Adrenal gland (tissue), 12 donors: Measurements from ENCODE around the gene ASH1L. TPM values are rescaled to one million over a fixed set of nuclear protein-coding genes. Genes with fewer than 3 reads are reported as not detected.
"Not testable (repeated sequence)": the region's sequence is repeated elsewhere in the genome, so short reads cannot be mapped to it uniquely, and the experiment has no call there.

Experiments used
- DNase-seq, 7 donors: peaks; one replicate each; pipeline ENCODE4 v3.0.0-alpha.2; 2019 to 2020
- H3K27ac ChIP-seq, 5 donors: fragments of 200-600 bp; sonication (generic) in 4 of 5; 1 replicate in 3 of 5; 2 replicates in 2 of 5; pipeline versions ENCODE4 v1.5.1 to v1.8.0; 2016 to 2020; ENCODE audit warnings: mild to moderate bottlenecking in 1 of 5
- H3K27me3 ChIP-seq: fragments of 200-600 bp; 2 replicates; pipeline ENCODE4 v1.8.0; 2021
- H3K36me3 ChIP-seq, 2 donors: fragments of 200-600 bp; replicated peaks in 1 of 2; 1 replicate in 1 of 2; 2 replicates in 1 of 2; pipeline versions ENCODE4 v1.5.1 to v1.8.0; 2018 to 2022
- H3K4me1 ChIP-seq, 2 donors: fragments of 200-600 bp; replicated peaks in 1 of 2; 1 replicate in 1 of 2; 2 replicates in 1 of 2; pipeline versions ENCODE4 v1.5.1 to v1.8.0; 2018 to 2021
- H3K4me3 ChIP-seq, 4 donors: fragments of 200-600 bp; sonication (generic) in 3 of 4; one replicate each; pipeline ENCODE4 v1.5.1; 2016 to 2018
- H3K9me3 ChIP-seq, 3 donors: fragments of 200-600 bp; sonication (generic) in 1 of 3; replicated peaks in 1 of 3; 1 replicate in 2 of 3; 2 replicates in 1 of 3; pipeline versions ENCODE4 v1.5.1 to v1.8.0; 2016 to 2021
- POLR2A ChIP-seq, 2 donors: fragments of 450-650 bp; IDR thresholded peaks; one replicate each; pipeline ENCODE4 v1.6.1; 2017; ENCODE audit warnings: antibody characterized with exemption in 2 of 2, mild to moderate bottlenecking in 2 of 2, moderate library complexity in 1 of 2
- WGBS, 4 donors: extraction: QIAGEN DNeasy Blood & Tissue Kit in 2 of 4; methylation state at CpG; one replicate each; pipeline versions ENCODE4 v1.1.5 to v1.1.7; 2013 to 2017; 5-methylcytosine and 5-hydroxymethylcytosine counted together
- intact Hi-C, 2 donors: fragments of 100-400 bp; cut with DNase I; formaldehyde crosslinking; loops; one replicate each; pipeline versions ENCODE4 v1.14.1 to v1.15.0; 2022 to 2023
- polyA plus RNA-seq, 3 donors: library from polyadenylated mRNA; stranded (reverse); fragments of 200-250 nt in 2 of 3; fragments of 350-450 nt in 1 of 3; fragmentation: Illumina TruSeq in 1 of 3; extraction: RNeasy Lipid Tissue Mini Kit (QIAGEN cat#74804) in 1 of 3; gene quantifications; one replicate each; pipeline ENCODE4 v1.2.3, GENCODE V29; 2013 to 2014
- total RNA-seq, 9 donors: library from RNA; depleted of rRNA in 4 of 9; stranded (reverse); fragments of >200 nt in 4 of 9; fragments of 120-200 nt in 1 of 9; fragmentation: NEBNext Ultra II Directional in 1 of 9; extraction: Animal tissue kit (Norgen Biotek cat#: 25700) in 1 of 9; gene quantifications; one replicate each; pipeline versions ENCODE4 v1.1.0 to v1.2.4, GENCODE V29; 2013 to 2023
- TF ChIP-seq, protein P1 (sequence below), 6 experiments: fragments of 450-650 bp in 4 of 6; fragments of 200-600 bp in 2 of 6; sonication (generic) in 1 of 6; IDR thresholded peaks; 1 replicate in 5 of 6; 2 replicates in 1 of 6; pipeline versions ENCODE4 v1.5.1 to v1.8.0; 2016 to 2021; ENCODE audit warnings: antibody characterized with exemption in 6 of 6, mild to moderate bottlenecking in 2 of 6, moderate library complexity in 1 of 6
- donor health status: healthy with polysubstance abuse.
- donor health status: Bipolar disorder and iron deficiency.
- donor health status: DM: yes; HTN: yes; CAD: no.
- donor health status: DM: no; HTN: no; CAD: no.
- donor health status: DM: no; HTN: no; CAD: no.
- donor health status: DM: yes; HTN: yes; CAD: no.

ASH1L gene
- total and polyA plus RNA-seq, 12 donors, result 3.7 to 59.3 (median 41.8) TPM

DNA sequence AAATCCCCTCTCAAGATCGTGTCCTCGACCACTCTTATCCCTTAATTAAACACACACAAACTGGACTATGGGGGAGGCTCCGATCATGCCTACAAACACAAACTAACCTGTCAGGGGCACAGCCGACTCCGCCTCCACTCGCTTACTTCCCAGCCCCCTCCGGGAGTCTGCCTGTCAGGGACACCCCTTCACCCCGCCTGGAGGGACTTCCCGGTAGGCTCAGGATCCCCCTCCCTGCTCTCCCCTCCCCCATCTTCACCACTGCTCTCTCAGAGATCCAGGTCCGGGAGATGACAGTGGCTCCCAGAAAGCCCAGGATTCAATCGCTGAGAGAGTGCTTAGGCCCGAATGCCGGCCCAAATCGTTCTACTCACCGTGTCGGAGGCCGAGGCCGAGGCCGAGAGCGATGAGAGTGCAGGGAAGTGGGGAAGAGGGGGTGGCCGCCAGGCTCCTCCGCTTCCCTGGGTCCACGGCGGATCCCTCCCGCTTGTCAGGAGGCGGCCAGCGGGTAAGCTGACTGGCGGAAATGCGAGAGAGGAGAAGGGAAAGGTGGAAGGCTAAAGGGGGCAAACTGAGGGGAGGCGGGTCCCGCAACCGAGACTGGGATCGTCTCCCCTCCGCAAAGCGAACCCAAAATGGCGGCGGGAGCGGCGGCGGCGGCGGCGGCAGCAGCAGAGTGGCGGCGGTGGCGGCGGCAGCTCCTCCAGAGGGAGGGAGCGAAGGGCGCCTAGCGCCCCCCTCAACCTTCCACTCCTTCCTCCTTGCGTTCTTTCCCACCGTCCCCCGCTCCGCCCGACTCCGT lies 623 bp downstream of the ASH1L start:
- 0 to 1% (median 1%) methylated on average over 32 to 41 of the region's 56 CpGs for WGBS, 4 donors

DNA sequence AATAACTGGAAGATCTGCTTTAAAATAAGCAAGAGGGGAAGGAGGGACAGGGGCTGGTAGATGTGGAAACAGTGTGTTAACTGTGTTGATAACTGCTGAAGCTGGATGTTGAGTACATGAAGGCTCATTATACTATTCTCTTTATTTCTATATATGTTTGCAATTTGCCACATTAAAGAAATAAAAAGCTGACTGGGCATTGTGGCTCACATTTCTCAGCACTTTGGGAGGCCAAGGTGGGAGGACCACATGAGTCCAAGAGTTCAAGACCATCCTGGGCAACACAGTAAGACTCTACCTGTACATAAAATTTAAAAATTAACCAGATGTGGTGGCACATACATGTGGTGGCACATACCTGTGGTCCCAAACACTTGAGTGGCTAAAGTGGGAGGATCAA lies 6.7 kb downstream of the ASH1L start:
- Histone ChIP-seq H3K9me3 (no peaks in the 10 kb centered on the region), H3K4me3 (no peak overlapping the region), H3K27me3 (no peaks in the 10 kb centered on the region), H3K36me3 (peaks cover 0 to 6% of the 10 kb centered on the region in 2 donors), H3K4me1 (peaks cover 8 to 26% of the 10 kb centered on the region in 2 donors), H3K27ac (no peak overlapping the region)
- DNase-seq, result no peak
- TF ChIP-seq, protein P1, sequence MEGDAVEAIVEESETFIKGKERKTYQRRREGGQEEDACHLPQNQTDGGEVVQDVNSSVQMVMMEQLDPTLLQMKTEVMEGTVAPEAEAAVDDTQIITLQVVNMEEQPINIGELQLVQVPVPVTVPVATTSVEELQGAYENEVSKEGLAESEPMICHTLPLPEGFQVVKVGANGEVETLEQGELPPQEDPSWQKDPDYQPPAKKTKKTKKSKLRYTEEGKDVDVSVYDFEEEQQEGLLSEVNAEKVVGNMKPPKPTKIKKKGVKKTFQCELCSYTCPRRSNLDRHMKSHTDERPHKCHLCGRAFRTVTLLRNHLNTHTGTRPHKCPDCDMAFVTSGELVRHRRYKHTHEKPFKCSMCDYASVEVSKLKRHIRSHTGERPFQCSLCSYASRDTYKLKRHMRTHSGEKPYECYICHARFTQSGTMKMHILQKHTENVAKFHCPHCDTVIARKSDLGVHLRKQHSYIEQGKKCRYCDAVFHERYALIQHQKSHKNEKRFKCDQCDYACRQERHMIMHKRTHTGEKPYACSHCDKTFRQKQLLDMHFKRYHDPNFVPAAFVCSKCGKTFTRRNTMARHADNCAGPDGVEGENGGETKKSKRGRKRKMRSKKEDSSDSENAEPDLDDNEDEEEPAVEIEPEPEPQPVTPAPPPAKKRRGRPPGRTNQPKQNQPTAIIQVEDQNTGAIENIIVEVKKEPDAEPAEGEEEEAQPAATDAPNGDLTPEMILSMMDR (IDR thresholded peaks at IDR 0.05), result no peak
- TF ChIP-seq POLR2A (IDR thresholded peaks at IDR 0.05), result no peak
- intact Hi-C loops, result no loop called here

More for the DNA sequence above, 623 bp downstream of the ASH1L start:
- H3K9me3 ChIP-seq, H3K36me3 ChIP-seq, H3K27me3 ChIP-seq, intact Hi-C loops: not testable (repeated sequence)
- Histone ChIP-seq H3K27ac (peak overlapping the region; percentile 73 to 100 (median 97)), H3K4me3 (peak overlapping the region; percentile 51 to 96 (median 84)), H3K4me1 (peaks cover 20 to 36% of the 10 kb centered on the region in 2 donors)
- DNase-seq, result peak; percentile 41 to 61 (median 53)
- peak; percentile 22 to 42 for TF ChIP-seq POLR2A (IDR thresholded peaks at IDR 0.05)

DNA sequence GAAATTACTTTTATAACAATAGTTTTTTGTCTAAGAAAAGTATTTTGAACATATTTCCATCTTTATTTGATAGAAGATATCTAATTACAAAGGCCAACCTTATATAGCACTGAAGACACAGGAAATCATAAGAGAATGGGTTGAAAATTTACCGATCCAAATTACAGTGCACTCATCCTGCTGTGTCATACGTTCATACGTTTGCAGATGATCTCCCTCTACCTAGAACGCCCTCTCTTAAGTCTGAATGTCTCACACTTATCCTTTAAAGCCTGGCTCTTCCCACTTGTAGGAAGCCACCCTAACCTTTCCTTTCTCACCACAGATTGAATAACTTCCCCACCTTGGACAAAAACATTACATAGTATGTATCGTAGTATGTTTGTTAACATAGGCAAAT lies 9.3 kb downstream of the ASH1L start:
- intact Hi-C loops, result no loop called here
- TF ChIP-seq, protein P1 (IDR thresholded peaks at IDR 0.05), result no peak
- TF ChIP-seq POLR2A (IDR thresholded peaks at IDR 0.05), result no peak
- H3K27me3 ChIP-seq, result no peaks in the 10 kb centered on the region
- no peak for DNase-seq
- H3K36me3 ChIP-seq, result peaks cover 0 to 6% of the 10 kb centered on the region in 2 donors
- H3K9me3 ChIP-seq, result no peaks in the 10 kb centered on the region
- no peak overlapping the region for H3K4me3 ChIP-seq
- WGBS, 4 donors, result 57 to 67% (median 62%) methylated on average over 5 of the region's 5 CpGs
- H3K27ac ChIP-seq, result no peak overlapping the region
- H3K4me1 ChIP-seq, result peaks cover 2 to 8% of the 10 kb centered on the region in 2 donors

DNA sequence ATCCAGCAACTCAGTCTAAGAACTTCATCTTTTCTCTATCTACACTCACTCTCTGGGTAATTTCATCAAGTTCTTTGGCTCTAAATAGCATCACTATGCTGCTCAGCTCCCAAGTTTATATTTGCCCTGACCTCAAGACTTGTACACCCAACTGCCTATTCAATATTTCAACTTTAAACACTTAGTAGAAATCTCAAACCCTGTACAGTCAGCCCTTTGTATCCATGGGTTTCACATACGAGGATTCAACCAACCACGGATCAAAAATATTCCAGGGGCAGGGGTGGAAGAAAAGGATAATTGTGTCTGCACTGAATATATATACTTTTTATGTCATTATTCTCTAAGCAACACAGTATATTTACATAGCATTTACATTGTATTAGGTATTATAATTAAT lies 13.9 kb downstream of the ASH1L start:
- H3K27ac ChIP-seq, result no peak overlapping the region
- peaks cover 0 to 7% of the 10 kb centered on the region in 2 donors for H3K4me1 ChIP-seq
- intact Hi-C loops, result no loop called here
- H3K4me3 ChIP-seq, result no peak overlapping the region
- no peak for TF ChIP-seq POLR2A (IDR thresholded peaks at IDR 0.05)
- TF ChIP-seq, protein P1 (IDR thresholded peaks at IDR 0.05), result no peak
- no peaks in the 10 kb centered on the region for H3K9me3 ChIP-seq
- DNase-seq, result no peak
- 80 to 90% (median 87%) methylated on average over 2 of the region's 2 CpGs for WGBS, 4 donors
- H3K27me3 ChIP-seq, result no peaks in the 10 kb centered on the region
- H3K36me3 ChIP-seq, result no peaks in the 10 kb centered on the region
